Right renal pelvis (tissue), 4 donors: ENCODE measurements around the gene CBLN3. TPM values are rescaled to one million over a fixed set of nuclear protein-coding genes. Genes with fewer than 3 reads are reported as not detected.
"Not testable (repeated sequence)": the region's sequence is repeated elsewhere in the genome, so short reads cannot be mapped to it uniquely, and the experiment has no call there.

Experiments used
- DNase-seq, 4 donors: peaks; one replicate each; pipeline ENCODE4 v3.0.0-alpha.2; 2013; ENCODE audit warnings: low read depth in 4 of 4, low spot score in 3 of 4, missing footprints in 1 of 4
- polyA plus RNA-seq, 4 donors: library from polyadenylated mRNA; unstranded; fragments of 120-200 nt; gene quantifications; one replicate each; pipeline ENCODE4 v1.2.1, GENCODE V29; 2013; ENCODE audit not compliant: insufficient read length in 4 of 4

Gene CBLN3
- polyA plus RNA-seq, 4 donors, result 2.5 to 3.5 (median 3.2) TPM

DNA sequence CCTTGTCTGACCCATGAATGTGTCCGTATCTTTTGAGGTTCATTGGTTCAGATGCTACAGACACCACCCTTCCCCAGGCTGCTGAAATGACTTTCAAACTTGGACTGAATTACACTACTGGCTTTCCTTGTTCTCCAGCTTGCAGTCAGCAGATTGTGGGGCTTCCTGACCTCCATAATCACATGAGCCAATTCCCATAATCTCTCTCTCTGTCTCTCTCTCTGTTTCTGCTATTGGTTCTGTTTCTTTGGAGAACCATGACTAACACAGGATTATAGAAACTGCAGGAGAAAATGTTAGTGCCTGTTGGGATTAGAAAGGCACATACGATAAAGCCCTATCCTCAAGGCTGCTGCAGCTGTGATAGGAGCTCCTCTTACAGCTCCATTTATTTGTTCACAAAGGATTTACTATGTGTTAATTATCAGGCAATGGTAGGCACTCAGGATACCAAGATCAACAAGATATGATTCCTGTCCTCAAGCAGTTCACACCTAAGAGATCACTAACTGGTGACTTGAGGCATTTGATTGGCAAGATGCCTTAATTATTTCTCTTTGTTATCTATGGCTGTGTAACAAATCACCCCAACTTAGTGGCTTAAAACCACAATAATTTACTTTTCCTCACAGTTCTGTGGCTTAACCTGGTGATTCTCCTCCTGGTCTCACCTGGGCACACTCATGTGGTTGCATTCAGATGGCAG, 40.8 kb downstream of the CBLN3 start:
- DNase-seq, result no peak

DNA sequence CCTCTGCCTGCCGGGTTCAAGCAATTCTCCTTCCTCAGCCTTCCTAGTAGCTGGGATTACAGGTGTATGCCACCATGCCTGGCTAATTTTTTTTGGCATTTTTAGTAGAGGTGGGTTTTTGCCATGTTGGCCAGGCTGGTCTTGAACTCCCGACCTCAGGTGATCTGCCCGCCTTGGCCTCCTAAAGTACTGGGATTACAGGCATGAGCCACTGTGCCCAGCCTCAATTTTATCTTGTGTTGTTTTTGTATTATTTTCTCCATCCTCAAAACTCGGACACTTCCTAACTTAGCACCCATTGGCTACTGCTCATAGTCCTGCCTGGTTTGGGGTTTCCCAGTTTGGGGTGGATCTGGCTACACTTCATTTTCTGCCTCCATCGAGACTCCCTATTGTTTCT, 41.9 kb downstream of the CBLN3 start:
- not testable (repeated sequence) for DNase-seq

DNA sequence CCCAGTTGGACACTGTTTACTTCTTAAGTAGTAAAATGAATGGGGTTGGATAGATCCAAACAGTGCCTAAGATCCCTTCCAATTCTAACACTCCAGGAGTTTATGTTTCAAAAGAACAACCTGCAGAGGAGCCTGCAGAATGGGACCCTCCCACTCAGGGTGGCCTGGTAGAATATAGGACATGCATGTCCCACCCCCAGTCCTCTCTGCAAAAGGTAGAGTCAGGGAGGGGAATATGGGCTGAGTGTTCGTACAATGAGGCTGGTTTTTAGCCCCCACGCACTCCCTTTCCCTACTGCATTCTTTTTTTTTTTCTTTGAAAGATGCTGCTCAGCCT, 42.5 kb downstream of the CBLN3 start:
- no peak for DNase-seq

DNA sequence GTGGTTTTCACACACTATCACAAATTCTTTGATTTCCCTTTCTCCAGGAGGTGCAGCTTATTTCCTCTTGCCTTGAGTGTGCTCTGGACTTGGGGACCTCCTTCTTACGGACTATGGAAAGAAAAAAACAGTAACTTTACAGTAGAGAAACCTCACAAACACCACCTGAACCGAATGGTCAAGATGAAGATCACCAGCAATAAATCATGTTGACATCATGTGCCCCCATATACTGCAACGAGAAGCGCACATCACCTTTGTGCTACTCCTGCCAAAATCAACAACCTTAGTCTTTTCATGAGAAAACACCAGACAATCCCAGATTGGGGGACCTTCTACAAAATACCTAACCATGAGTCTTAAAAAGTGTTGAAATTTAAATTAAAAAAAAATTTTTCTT, 43.9 kb downstream of the CBLN3 start:
- DNase-seq, result no peak

DNA sequence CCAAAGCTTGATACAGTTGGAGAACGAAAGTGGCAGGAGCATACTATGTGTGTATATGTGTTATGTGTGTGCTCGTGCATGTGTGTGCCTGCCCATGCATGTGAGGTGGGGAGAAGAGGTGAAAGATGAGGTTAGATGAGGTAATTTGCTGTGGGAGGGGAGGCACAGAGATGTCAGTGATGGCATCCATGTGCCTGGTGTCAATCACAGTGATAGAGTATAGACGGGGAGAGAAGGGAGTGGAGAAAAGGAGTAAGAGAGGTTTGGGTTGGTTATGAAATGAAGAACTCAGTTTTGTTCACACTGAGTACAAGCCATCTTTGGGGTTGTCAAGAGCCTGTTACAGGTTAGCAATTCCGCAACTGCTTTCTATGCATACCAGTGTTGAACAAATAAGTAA, 45.3 kb downstream of the CBLN3 start:
- DNase-seq, result no peak

DNA sequence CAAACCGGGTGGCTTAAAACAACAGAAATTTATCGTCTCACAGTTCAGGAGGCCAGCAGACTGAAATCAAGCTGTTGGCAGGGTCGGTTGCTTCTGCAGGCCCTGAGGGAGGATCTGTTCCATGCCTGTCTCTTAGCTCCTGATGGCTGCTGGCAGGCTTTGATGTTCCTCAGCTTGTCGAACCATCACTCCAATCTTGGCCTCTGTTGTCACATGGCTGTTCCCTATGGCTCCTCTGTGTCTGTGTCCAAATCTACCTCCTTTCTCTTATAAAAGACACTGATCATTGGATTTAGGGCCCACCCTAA, 47.5 kb downstream of the CBLN3 start:
- no peak for DNase-seq

DNA sequence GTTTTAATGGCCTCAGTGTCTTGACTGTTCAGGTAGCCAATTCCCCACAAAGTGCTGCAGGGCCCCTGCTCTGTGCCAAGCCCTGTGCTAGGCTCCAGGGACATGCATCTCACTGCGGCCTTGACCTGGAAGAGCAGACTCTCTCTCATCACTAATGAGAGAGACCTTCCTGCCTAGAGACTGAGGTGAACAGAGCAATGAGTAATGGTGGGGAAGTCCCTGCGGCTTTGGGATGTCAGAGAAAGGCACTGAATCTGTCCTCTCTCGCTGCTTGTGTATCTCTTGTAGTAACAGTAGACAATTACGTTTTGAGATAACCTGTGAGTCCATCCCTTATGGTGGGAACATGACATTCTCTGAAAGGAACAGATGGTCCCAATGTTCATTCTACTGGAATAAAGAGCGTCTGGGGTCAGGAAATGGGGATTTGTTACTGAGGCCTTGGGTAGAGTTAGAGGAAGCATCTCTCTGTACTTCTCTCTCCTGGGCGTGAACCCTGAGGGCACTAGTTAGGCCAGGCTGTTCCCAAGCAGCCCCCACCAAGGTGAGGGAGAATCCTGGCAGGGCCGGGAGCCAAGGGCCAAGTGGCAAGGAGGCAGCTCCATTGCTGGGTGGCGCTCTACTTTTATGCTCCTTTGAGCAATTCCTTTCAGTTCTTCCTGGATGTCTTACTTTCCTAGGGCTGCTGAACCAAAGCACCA, 48.0 kb downstream of the CBLN3 start:
- no peak for DNase-seq

DNA sequence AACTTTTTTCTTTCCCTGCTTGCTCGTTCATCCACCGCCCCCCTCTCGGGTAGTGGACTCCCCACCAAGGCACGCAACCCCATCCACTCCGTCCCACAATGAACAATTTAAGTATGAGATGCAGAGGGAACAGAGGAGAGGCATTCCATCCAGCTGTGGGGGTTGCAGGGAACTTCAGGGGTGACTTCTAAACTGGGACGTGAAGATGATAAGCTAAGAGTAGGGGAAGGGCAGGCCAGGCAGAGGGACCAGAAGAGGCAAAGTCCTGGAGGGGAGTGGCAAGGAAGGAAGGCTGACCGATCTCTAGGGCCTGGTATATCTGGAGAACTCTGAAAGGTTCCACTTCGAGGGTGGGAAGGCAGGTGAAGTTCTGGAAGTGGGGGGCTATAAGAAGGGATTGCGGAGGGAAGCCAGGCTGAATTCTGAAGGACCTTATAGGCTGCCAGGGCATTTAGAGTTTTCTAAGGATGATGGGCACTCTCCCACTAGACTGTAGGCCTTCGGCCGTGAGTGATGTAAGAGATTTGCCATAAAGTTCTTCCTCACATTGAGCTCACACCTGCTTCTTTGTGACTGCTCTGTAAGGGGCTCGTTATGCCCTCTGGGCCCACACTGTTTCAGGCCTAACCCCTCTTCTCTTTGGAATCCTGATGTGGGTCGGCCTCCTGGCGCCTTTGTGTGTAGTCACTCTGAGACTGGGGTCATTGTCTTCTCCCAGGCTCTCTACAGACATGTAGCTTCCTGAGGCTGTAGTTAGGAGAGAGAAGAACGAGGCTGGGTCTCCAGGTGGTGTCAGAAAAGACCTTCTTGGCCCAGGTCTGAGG, 49.3 kb downstream of the CBLN3 start:
- no peak for DNase-seq

DNA sequence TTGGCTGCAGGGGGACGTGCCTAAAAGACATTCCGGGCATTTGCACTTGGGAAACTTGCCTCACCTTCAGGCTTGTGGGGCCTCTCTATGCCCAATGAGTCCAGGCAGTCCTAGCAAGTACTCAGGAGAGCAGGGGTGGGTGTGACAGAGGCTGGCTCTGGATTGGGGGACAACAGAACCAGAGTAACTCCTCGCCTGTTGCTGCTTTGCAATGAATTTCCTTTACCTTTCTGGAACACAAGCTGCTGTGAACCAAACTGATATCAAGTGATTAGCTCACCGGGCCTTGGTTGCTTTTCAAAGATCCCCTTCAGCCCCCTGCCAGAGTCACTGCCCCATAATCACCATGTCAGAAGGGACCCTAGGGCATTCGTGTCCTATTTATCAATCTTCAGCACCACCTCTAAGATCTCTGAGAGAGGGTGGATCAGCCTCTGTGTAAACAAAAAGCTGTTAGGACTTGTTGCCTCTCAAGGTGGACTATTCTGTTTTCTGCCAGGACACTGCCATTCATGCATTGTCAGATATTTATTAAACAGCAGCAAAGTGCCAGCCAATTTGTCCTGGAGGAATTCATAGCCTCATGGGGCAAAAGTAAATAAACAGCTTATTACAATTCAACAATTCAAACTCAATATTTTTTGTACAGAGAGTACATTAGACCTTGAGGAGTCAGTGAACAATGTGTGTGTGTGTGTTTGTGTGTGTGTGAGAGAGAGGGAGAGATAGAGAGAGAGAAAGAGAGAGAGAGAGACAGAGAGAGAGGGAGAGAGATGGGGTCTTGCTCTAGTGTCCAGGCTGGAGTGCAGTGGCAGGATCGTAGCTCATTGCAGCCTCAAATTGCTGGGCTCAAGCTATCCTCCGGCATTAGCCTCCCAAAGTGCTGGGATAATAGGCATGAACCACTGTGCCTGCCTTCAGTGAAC, 50.2 kb downstream of the CBLN3 start:
- DNase-seq, result no peak

DNA sequence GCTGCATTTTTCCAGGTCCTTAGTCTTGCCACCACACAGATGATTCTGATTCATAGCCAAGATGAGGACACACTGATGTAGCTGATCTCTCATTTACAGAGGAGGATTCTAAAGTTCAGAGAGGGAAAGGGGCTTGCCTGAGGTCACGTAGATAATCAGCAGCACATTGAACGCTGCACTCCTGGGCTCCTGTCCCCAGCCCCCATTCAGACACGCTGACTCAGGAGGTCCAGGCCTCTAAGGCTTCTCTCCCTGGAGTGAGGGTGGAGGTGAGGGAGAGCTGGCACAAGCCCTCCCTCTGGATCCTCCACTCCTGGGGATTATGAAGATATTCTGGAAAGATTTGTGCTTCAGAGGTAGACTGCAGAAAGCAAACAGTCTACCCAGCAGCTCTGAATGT, 51.1 kb downstream of the CBLN3 start:
- no peak for DNase-seq

DNA sequence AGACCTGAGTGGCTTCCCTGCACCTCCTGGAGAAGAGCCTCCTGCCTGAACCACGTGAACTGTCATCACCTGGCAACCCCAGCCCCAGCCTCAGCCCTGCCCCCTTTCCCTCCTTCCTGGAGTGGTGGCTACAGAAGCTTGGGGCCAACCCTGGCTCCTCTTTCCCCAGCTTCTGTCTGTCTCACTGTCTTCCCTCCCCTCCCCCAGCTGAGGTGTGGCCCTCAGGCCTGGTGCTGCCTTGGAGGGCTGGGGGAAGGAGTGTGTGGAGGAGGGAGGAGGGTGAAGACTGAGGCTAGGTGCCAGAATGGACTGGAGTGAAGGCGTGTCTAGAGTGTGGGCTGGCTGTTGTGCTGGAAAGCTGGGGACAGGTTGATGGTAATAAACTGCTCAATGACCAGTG, 51.8 kb downstream of the CBLN3 start:
- no peak for DNase-seq

DNA sequence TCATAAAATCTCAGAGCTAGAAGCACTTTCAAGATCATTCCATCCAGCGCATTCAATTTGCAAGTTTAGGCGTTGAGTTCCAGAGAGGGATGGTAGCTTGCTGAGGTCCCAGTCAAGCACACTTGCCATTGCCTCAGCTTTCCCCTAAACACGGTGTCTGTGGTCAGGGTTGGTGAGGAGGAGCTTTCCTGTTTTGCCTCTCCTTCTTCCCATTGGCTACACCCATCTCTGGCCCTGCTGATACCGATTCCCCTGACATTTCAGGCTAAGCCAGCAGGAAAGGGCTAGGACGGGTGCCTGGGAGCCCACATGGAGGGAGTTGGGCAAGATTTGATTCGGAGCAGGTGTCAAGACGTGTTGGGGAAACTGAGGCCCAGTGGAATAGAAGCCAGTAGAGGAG, 52.3 kb downstream of the CBLN3 start:
- no peak for DNase-seq

Other genes starting within 250 kb of the CBLN3 start
- gene IPO4, start 240.9 kb downstream of the CBLN3 start, polyA plus RNA-seq, result 10 to 100 TPM; 33.2 to 41.3 (median 34.0) TPM
- gene TM9SF1, start 234.2 kb downstream of the CBLN3 start, polyA plus RNA-seq, result 10 to 100 TPM; 37.8 to 48.9 (median 41.3) TPM
- 1 to 10 TPM; 3.7 to 4.8 (median 4.3) TPM for gene TSSK4, start 224.0 kb downstream of the CBLN3 start, polyA plus RNA-seq
- 10 to 100 TPM; 43.5 to 50.7 (median 49.8) TPM for gene CHMP4A, start 216.2 kb downstream of the CBLN3 start, polyA plus RNA-seq
- gene MDP1, start 213.6 kb downstream of the CBLN3 start, polyA plus RNA-seq, result 10 to 100 TPM; 14.8 to 19.3 (median 16.2) TPM
- 100 to 1,000 TPM; 222 to 245 (median 238) TPM for gene NEDD8, start 197.3 kb downstream of the CBLN3 start, polyA plus RNA-seq
- gene GMPR2, start 196.7 kb downstream of the CBLN3 start, polyA plus RNA-seq, result 100 to 1,000 TPM; 102 to 121 (median 118) TPM
- gene TINF2, start 187.0 kb downstream of the CBLN3 start, polyA plus RNA-seq, result 10 to 100 TPM; 55.5 to 70.6 (median 58.7) TPM
- gene TGM1, start 166.5 kb downstream of the CBLN3 start, polyA plus RNA-seq, result 1 to 10 TPM; 1.4 to 2.3 (median 2.1) TPM
- gene RABGGTA, start 158.1 kb downstream of the CBLN3 start, polyA plus RNA-seq, result 10 to 100 TPM; 19.7 to 24.1 (median 20.8) TPM
- 10 to 100 TPM; 44.6 to 56.9 (median 46.2) TPM for gene DHRS1, start 129.9 kb downstream of the CBLN3 start, polyA plus RNA-seq
- 10 to 100 TPM; 26.7 to 27.7 (median 27.0) TPM for gene NOP9, start 129.8 kb downstream of the CBLN3 start, polyA plus RNA-seq
- 10 to 100 TPM; 21.8 to 27.6 (median 24.6) TPM for gene CIDEB, start 121.7 kb downstream of the CBLN3 start, polyA plus RNA-seq
- 1 to 10 TPM; 1.8 to 2.5 (median 2.0) TPM for gene LTB4R2, start 119.5 kb downstream of the CBLN3 start, polyA plus RNA-seq
- gene LTB4R, start 118.2 kb downstream of the CBLN3 start, polyA plus RNA-seq, result 1 to 10 TPM; 2.6 to 4.7 (median 3.8) TPM
- 10 to 100 TPM; 15.6 to 24.9 (median 20.4) TPM for gene ADCY4, start 94.6 kb downstream of the CBLN3 start, polyA plus RNA-seq
- gene RIPK3, start 89.7 kb downstream of the CBLN3 start, polyA plus RNA-seq, result 1 to 10 TPM; 2.7 to 4.1 (median 3.2) TPM
- 10 to 100 TPM; 60.9 to 74.3 (median 64.2) TPM for gene NFATC4, start 61.5 kb downstream of the CBLN3 start, polyA plus RNA-seq
- 10 to 100 TPM; 45.3 to 48.0 (median 47.7) TPM for gene NYNRIN, start 30.7 kb downstream of the CBLN3 start, polyA plus RNA-seq
- 10 to 100 TPM; 40.7 to 45.5 (median 44.3) TPM for gene KHNYN, start 286 bp upstream of the CBLN3 start, polyA plus RNA-seq
- 10 to 100 TPM; 57.0 to 84.9 (median 63.0) TPM for gene SDR39U1, start 13.1 kb upstream of the CBLN3 start, polyA plus RNA-seq
- under 1 TPM in 2 of 4 donors, not detected in 2; 0.30 to 0.34 TPM for gene CMA1, start 78.6 kb upstream of the CBLN3 start, polyA plus RNA-seq
- 1 to 10 TPM in 2 of 4 donors, under 1 TPM in 2; 0.35 to 1.2 (median 0.86) TPM for gene CTSG, start 146.6 kb upstream of the CBLN3 start, polyA plus RNA-seq
- under 1 TPM in 3 of 4 donors, not detected in 1; 0.06 to 0.29 (median 0.24) TPM for gene GZMH, start 180.0 kb upstream of the CBLN3 start, polyA plus RNA-seq
- under 1 TPM; 0.27 to 0.70 (median 0.56) TPM for gene GZMB, start 204.5 kb upstream of the CBLN3 start, polyA plus RNA-seq